K562 (cell line): ENCODE data around the gene MAP10. TPM values are rescaled to one million over a fixed set of nuclear protein-coding genes. Genes with fewer than 3 reads are reported as not detected.

Experiments
- ARID4B ChIP-seq: sonication (generic); formaldehyde crosslinking; IDR thresholded peaks from 2 replicates; pipeline ENCODE4 v1.8.0; 2022; ENCODE audit warnings: mild to moderate bottlenecking, missing genetic modification reagents
- ASH1L ChIP-seq: fragments of 450-650 bp; IDR thresholded peaks from 2 replicates; pipeline ENCODE4 v1.6.1; 2018; ENCODE audit warnings: borderline replicate concordance, mild to moderate bottlenecking, low read depth; ENCODE audit not compliant: partially characterized antibody
- BRD9 ChIP-seq: fragments of 450-650 bp; IDR thresholded peaks from 2 replicates; pipeline ENCODE4 v1.6.1; 2018; ENCODE audit warnings: low read depth; ENCODE audit not compliant: partially characterized antibody
- CBFB ChIP-seq: sonication (generic); formaldehyde crosslinking; IDR thresholded peaks from 2 replicates; pipeline ENCODE4 v1.4.0; 2020; ENCODE audit warnings: mild to moderate bottlenecking, missing genetic modification reagents
- CHCHD3 ChIP-seq: fragments of 250-450 bp; sonication (Bioruptor Pico); IDR thresholded peaks from 2 replicates; pipeline ENCODE4 v2.1.2; 2022; ENCODE audit warnings: mild to moderate bottlenecking
- ETV5 ChIP-seq: sonication (generic); formaldehyde crosslinking; IDR thresholded peaks from 2 replicates; pipeline ENCODE4 v1.4.0; 2020; ENCODE audit warnings: low read depth, mild to moderate bottlenecking, missing genetic modification reagents
- FOXJ2 ChIP-seq: fragments of 200-800 bp; sonication (Bioruptor generic); IDR thresholded peaks from 2 replicates; pipeline ENCODE4 v1.6.1; 2016; ENCODE audit warnings: missing genetic modification characterization, missing compliant biosample characterization
- HDGF ChIP-seq: fragments of 450-650 bp; IDR thresholded peaks from 2 replicates; pipeline ENCODE4 v1.6.1; 2016
- IFI16 ChIP-seq: fragments of 250-450 bp; sonication (Bioruptor Pico); IDR thresholded peaks from 2 replicates; pipeline ENCODE4 v2.1.2; 2022; ENCODE audit warnings: mild to moderate bottlenecking, inconsistent platforms
- RBFOX2 ChIP-seq: fragments of 200-400 bp; formaldehyde crosslinking; IDR thresholded peaks from 2 replicates; pipeline ENCODE4 v1.6.1; 2017; ENCODE audit warnings: low read depth, mild to moderate bottlenecking, low read length, moderate library complexity
- RBM22 ChIP-seq: fragments of 200-400 bp; formaldehyde crosslinking; IDR thresholded peaks from 2 replicates; pipeline ENCODE4 v1.6.1; 2018; ENCODE audit warnings: low read length, low read depth; ENCODE audit not compliant: poor library complexity, severe bottlenecking
- RREB1 ChIP-seq: fragments of 250-450 bp; sonication (Bioruptor Pico); IDR thresholded peaks from 2 replicates; pipeline ENCODE4 v1.4.0; 2020
- THRAP3 ChIP-seq: fragments of 450-650 bp; IDR thresholded peaks from 2 replicates; pipeline ENCODE4 v1.6.1; 2016; ENCODE audit warnings: mild to moderate bottlenecking, inconsistent platforms, borderline replicate concordance
- ZNF23 ChIP-seq: fragments of 250-450 bp; sonication (Bioruptor Pico); IDR thresholded peaks from 2 replicates; pipeline ENCODE4 v1.4.0; 2020; ENCODE audit warnings: mild to moderate bottlenecking
- ZNF282 ChIP-seq: sonication (generic); formaldehyde crosslinking; IDR thresholded peaks from 2 replicates; pipeline ENCODE4 v1.8.1; 2023; ENCODE audit warnings: missing genetic modification reagents
- ZNF551 ChIP-seq: fragments of 250-450 bp; sonication (Bioruptor Pico); IDR thresholded peaks from 2 replicates; pipeline ENCODE4 v1.5.0; 2021; ENCODE audit warnings: mild to moderate bottlenecking, moderate library complexity
- ZNF696 ChIP-seq: fragments of 250-450 bp; sonication (Bioruptor Pico); conservative IDR thresholded peaks from 2 replicates; pipeline ENCODE4 v1.4.0; 2020; ENCODE audit warnings: mild to moderate bottlenecking, moderate library complexity
- polyA plus RNA-seq, 8 experiments: library from polyadenylated mRNA; depleted of rRNA in 4 of 8; stranded (reverse) in 5 of 8; unstranded in 3 of 8; fragments of >200 nt; fragmentation: Nextera tagmentation in 2 of 8; fragmentation: Illumina TruSeq in 1 of 8; extraction: Ambion mirVana in 2 of 8; extraction: Trizol in 1 of 8; gene quantifications; 2 replicates each; pipeline versions ENCODE4 v1.2.1 to v1.2.3, GENCODE V29; 2011 to 2014; ENCODE audit warnings: inconsistent platforms in 1 of 8, missing spikeins in 1 of 8
- total RNA-seq, 7 experiments: library from RNA; depleted of rRNA in 6 of 7; stranded (reverse); fragments of >200 nt in 6 of 7; fragmentation: Illumina TruSeq in 2 of 7; extraction: Trizol in 2 of 7; gene quantifications; 2 replicates each; pipeline versions ENCODE4 v1.2.1 to v1.2.3, GENCODE V29; 2011 to 2021; ENCODE audit warnings: low replicate concordance in 1 of 7

MAP10 gene
- total and polyA plus RNA-seq, 9 of the 15 experiments (the other 6 are each of a cell fraction or from before 2014, with no cell fraction given) = 0.11 to 0.98 (median 0.69) TPM

- no peak for TF ChIP-seq ARID4B (CRISPR knock-in tag)
- TF ChIP-seq THRAP3 = no peak
- TF ChIP-seq BRD9 = no peak
- TF ChIP-seq RREB1 (CRISPR knock-in tag) = no peak
- no peak for TF ChIP-seq ZNF696 (CRISPR knock-in tag)
- TF ChIP-seq ZNF551 (CRISPR knock-in tag) = no peak
- no peak for TF ChIP-seq ASH1L
- TF ChIP-seq CHCHD3 = no peak
- no peak for TF ChIP-seq IFI16 (CRISPR knock-in tag)
- TF ChIP-seq RBFOX2 = peak; percentile 89
- no peak for TF ChIP-seq ETV5 (CRISPR knock-in tag)
- peak; percentile 65; the same call in 1 of the 2 replicates for TF ChIP-seq ZNF282 (CRISPR knock-in tag)
- 0 out of 2 replicates have a peak, but pooled peaks have one; percentile 19 for TF ChIP-seq CBFB (CRISPR knock-in tag)
- TF ChIP-seq HDGF = no peak
- no peak for TF ChIP-seq ZNF23
- no peak for TF ChIP-seq FOXJ2 (tag)
- no peak for TF ChIP-seq RBM22
These were observed at the start of gene MAP10 (continued) for GRCh38 chr1:232805269-232806185.
